Thoracic aorta (tissue), 2 donors: ENCODE data around the gene HDAC5. TPM values are rescaled to one million over a fixed set of nuclear protein-coding genes. Genes with fewer than 3 reads are reported as not detected.
A peak's percentile ranks its signal among the peaks of the same experiment; 100 is the strongest.

Experiments
- ATAC-seq: fragments of 150-250 bp; one replicate; pipeline ENCODE4 v1.8.0; 2017; ENCODE audit warnings: low read depth; ENCODE audit not compliant: insufficient number of reproducible peaks, low FRiP score
- DNase-seq: peaks from one replicate; pipeline ENCODE4 v3.0.0-alpha.2; 2020; ENCODE audit warnings: low spot score
- H3K27ac ChIP-seq, 2 donors: fragments of 200-600 bp; sonication (generic); 1 replicate in 1 of 2; 2 replicates in 1 of 2; pipeline ENCODE4 v1.5.1; 2016; ENCODE audit warnings: mild to moderate bottlenecking in 2 of 2, moderate library complexity in 2 of 2
- H3K27me3 ChIP-seq: fragments of 200-600 bp; sonication (generic); replicated peaks from 2 replicates; pipeline ENCODE4 v1.6.0; 2016; ENCODE audit warnings: mild to moderate bottlenecking; ENCODE audit not compliant: insufficient read depth
- H3K36me3 ChIP-seq: fragments of 200-600 bp; sonication (generic); one replicate; pipeline ENCODE4 v1.5.1; 2016
- H3K4me1 ChIP-seq, 2 donors: fragments of 200-600 bp; sonication (generic); 1 replicate in 1 of 2; 2 replicates in 1 of 2; pipeline versions ENCODE4 v1.5.1 to v1.6.0; 2016; ENCODE audit warnings: low read depth in 2 of 2, mild to moderate bottlenecking in 1 of 2; ENCODE audit not compliant: control insufficient read depth in 1 of 2
- H3K4me3 ChIP-seq: fragments of 200-600 bp; sonication (generic); 2 replicates; pipeline ENCODE4 v1.5.1; 2016; ENCODE audit warnings: mild to moderate bottlenecking
- H3K9me3 ChIP-seq: fragments of 200-600 bp; sonication (generic); 2 replicates; pipeline ENCODE4 v1.5.1; 2016
- CTCF ChIP-seq: fragments of 200-600 bp; sonication (generic); IDR thresholded peaks from one replicate; pipeline ENCODE4 v1.5.1; 2019; ENCODE audit warnings: antibody characterized with exemption
- total RNA-seq, 2 donors: library from RNA; depleted of rRNA; stranded (reverse); fragments of >200 nt; gene quantifications; one replicate each; pipeline versions ENCODE4 v1.1.0 to v1.2.3, GENCODE V29; 2016

HDAC5 gene
- total RNA-seq, 2 donors from 2014 or later, result 76.9 to 115 TPM

- H3K27me3 ChIP-seq, result no peaks in the 10 kb centered on the region
- peak overlapping the region; percentile 54 to 75 for H3K27ac ChIP-seq
- no peak for DNase-seq
- H3K4me3 ChIP-seq, result no peak overlapping the region
- TF ChIP-seq CTCF, result no peak
- no peak for ATAC-seq
- H3K36me3 ChIP-seq, result peaks cover 35% of the 10 kb centered on the region
- H3K9me3 ChIP-seq, result no peaks in the 10 kb centered on the region
- H3K4me1 ChIP-seq, result peaks cover 33 to 47% of the 10 kb centered on the region in 2 donors
Measured at GRCh38 chr17:44094701-44095387, 28.6 kb downstream of the HDAC5 start.

GRCh38 chr17:44093231-44093900 lies 30.1 kb downstream of the HDAC5 start:
- DNase-seq, result no peak
- Histone ChIP-seq H3K9me3 (no peaks in the 10 kb centered on the region), H3K4me1 (peaks cover 33 to 34% of the 10 kb centered on the region in 2 donors), H3K36me3 (peaks cover 46% of the 10 kb centered on the region), H3K4me3 (no peak overlapping the region), H3K27ac (no peak overlapping the region), H3K27me3 (no peaks in the 10 kb centered on the region)
- TF ChIP-seq CTCF, result no peak
- no peak for ATAC-seq

- DNase-seq (no peak), ATAC-seq (no peak)
- no peak overlapping the region for H3K4me3 ChIP-seq
- H3K27me3 ChIP-seq, result no peaks in the 10 kb centered on the region
- H3K4me1 ChIP-seq, result peaks cover 20 to 21% of the 10 kb centered on the region in 2 donors
- H3K27ac ChIP-seq, result no peak overlapping the region
- H3K9me3 ChIP-seq, result no peaks in the 10 kb centered on the region
- H3K36me3 ChIP-seq, result peaks cover 51% of the 10 kb centered on the region
- TF ChIP-seq CTCF, result no peak
Measured at GRCh38 chr17:44092051-44092450, 31.4 kb downstream of the HDAC5 start.

GRCh38 chr17:44091200-44091997 lies 32.0 kb downstream of the HDAC5 start:
- DNase-seq (no peak), ATAC-seq (no peak)
- Histone ChIP-seq H3K4me3 (no peak overlapping the region), H3K4me1 (peaks cover 14 to 15% of the 10 kb centered on the region in 2 donors), H3K9me3 (no peaks in the 10 kb centered on the region), H3K36me3 (peaks cover 54% of the 10 kb centered on the region), H3K27ac (no peak overlapping the region), H3K27me3 (no peaks in the 10 kb centered on the region)
- TF ChIP-seq CTCF, result no peak

GRCh38 chr17:44088254-44088653 lies 35.2 kb downstream of the HDAC5 start:
- Histone ChIP-seq H3K36me3 (peaks cover 77% of the 10 kb centered on the region), H3K4me1 (no peaks in the 10 kb centered on the region), H3K9me3 (no peaks in the 10 kb centered on the region), H3K27ac (no peak overlapping the region), H3K4me3 (no peak overlapping the region), H3K27me3 (no peaks in the 10 kb centered on the region)
- TF ChIP-seq CTCF, result no peak
- DNase-seq, result no peak
- no peak for ATAC-seq
